Measurements from ENCODE around the gene TNFRSF4.

The TNFRSF4 gene

DNA sequence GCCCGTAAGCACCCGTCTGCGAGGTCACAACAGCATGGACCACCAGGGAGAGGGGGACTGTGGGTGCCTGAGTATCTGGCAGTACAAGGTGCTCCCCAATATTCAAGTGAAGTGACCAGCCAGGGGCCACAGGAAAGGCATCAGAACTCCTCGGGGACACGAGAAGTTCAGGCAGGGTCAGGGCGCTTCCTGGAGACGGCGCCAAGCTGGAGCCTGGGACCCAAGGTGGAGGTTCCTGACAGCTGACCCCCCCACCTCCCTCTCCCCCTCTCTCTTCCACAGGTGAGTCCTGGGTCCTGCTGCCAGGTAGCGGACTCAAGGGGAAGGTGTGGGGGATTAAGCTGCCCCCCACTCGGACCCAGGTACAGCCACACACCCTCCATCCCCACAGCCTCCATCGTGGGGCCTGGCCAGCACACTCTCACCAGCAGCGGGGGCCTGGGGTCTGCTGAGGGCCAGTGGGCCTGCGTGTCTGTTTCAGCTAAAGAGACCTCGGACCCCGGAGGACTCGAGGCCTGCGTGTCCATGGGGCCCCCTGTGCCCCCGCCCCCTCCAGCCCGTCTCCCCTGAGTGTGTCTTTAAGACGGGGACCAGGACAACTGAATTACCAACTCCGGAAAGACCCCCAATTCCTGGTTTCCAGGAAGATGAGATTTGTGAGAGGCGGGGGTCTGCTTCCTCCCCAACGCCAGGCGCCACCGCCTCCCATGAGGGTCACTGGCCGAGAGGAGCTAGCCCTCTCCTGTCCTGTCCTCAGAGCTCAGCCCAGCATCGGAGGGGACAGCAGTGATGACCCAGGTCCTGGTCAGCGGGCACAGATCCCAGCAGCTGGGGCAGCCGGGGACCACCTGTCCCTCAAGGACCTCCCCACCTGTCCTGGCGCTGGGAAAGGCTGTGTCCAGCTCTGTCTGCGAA, 13.7 kb downstream of the TNFRSF4 start:
- H3K4me3 ChIP-seq (ENCODE audit: control insufficient read depth, low read depth, low read length): no peak overlapping the region
- TF ChIP-seq, protein P1, sequence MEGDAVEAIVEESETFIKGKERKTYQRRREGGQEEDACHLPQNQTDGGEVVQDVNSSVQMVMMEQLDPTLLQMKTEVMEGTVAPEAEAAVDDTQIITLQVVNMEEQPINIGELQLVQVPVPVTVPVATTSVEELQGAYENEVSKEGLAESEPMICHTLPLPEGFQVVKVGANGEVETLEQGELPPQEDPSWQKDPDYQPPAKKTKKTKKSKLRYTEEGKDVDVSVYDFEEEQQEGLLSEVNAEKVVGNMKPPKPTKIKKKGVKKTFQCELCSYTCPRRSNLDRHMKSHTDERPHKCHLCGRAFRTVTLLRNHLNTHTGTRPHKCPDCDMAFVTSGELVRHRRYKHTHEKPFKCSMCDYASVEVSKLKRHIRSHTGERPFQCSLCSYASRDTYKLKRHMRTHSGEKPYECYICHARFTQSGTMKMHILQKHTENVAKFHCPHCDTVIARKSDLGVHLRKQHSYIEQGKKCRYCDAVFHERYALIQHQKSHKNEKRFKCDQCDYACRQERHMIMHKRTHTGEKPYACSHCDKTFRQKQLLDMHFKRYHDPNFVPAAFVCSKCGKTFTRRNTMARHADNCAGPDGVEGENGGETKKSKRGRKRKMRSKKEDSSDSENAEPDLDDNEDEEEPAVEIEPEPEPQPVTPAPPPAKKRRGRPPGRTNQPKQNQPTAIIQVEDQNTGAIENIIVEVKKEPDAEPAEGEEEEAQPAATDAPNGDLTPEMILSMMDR (conservative IDR thresholded peaks at IDR 0.05; ENCODE audit: control insufficient read depth, insufficient read depth, low read depth, low read length): no peak
- DNase-seq (ENCODE audit: low read depth): no peak

DNA sequence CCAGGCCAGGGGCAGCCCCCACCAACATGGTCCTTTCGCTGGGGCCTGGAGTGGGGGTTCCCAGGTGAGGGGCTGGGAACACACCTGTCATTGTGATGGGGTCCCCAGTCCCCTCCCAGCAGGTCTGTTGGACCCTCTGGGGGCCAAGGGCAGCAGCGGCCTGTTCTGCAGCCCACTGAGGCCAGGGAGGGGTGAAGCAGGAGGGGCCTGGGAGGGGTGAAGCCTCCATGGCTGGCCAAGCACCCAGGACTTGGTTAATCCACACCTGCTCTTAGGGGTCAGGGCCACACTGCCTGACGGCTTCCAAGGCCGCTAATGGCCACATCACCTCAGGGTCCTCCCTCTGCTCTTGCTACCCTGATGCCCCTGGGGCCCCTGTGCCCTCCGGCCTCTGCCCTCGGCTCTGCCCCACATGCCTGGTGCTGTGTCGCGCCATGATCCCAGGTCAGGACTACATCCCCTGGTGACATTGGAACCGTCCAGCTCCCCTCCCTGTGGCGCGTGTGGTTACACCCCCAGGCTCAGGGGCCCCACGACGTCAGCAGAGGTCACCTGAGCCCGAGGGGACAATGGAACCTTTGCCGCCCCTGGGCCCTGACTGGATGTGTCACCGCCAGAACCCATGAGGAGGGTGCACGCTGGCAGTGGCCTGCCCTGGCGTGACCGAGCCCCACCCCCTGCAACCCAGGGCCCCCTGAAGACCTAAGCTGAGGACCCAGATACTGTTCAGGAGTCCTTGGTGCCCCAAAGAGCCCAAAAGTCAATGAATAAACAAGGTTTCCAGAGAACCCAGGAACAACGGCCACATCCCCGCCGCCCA, 14.6 kb downstream of the TNFRSF4 start:
- TF ChIP-seq, protein P1 (conservative IDR thresholded peaks at IDR 0.05; ENCODE audit: control insufficient read depth, insufficient read depth, low read depth, low read length): no peak
- no peak overlapping the region for H3K4me3 ChIP-seq (ENCODE audit: control insufficient read depth, low read depth, low read length)
- no peak for DNase-seq (ENCODE audit: low read depth)

DNA sequence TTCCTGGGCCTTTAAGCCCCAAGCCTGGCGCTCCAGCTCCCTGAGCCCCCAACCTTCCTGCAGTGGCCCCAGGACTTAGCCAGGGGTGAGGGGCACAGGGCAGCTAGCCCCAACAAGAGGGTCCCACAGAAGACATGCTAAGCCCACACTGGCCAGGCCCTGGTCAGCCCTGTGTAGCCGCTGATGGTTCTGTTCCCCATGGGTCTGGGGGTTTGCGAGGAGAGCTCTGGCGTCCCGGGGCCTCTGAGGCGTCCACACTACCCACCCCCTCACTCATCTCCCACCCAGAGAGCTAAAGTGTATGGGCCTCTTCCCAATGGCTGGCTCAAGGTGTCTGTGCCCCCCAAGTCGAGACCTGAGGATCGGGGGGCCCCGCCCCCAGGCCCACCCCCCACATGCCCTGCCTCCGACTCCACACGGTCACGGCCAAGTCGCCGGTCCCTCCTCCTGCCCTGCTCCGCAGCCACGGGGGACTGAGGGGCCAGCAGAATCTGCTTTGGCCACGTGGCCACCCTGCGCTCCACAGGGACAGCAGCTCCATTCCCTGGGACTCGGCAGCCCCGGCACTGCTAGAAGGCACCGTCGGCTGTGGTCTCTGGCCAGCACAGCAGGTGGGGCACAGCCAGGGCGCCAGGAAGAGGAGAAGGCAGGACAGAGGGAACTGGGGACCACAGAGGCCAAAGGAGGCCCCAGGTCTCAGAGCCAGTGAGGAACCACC, 15.4 kb downstream of the TNFRSF4 start:
- H3K4me3 ChIP-seq (ENCODE audit: control insufficient read depth, low read depth, low read length): no peak overlapping the region
- DNase-seq (ENCODE audit: low read depth): no peak
- TF ChIP-seq, protein P1 (conservative IDR thresholded peaks at IDR 0.05; ENCODE audit: control insufficient read depth, insufficient read depth, low read depth, low read length): no peak

DNA sequence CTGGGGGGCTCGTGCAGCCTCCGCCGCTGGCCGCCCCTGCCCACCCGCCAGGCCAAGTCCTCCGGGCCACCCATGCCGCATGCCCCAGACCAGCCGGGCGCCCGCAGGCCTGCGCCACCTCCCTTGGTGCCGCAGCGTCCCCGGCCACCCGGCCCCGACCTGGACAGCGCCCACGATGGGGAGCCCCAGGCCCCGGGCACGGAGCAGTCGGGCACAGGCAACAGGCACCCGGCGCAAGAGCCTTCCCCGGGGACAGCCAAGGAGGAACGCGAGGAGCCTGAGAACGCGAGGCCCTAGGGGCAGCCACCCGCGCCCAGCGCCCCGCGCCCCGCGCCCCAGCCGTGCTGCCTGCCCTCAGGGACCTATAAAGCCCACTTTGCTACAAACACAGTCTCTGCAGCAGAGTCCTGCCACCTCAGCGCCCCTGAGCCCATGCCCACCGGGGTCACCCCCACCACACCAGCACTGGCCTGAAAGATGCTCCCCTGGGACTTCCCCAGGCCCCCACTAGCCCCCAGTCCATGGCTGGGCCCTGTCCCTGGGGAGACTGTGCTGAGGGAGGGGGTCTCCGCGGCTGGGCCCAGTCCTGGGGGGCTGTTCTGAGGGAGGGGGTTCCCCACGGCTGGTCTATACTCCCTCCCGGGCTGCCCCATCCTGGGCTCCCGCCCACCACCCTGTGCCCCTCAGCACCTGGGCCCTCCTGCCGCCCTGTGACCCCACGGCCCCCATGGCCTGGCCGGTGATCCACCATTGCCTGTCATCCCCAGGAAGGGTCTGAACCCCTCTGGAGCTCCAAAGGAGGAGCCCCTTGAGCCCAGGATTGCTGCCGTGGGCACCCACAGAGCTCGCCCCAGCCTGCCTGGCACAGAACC, 16.2 kb downstream of the TNFRSF4 start:
- H3K4me3 ChIP-seq (ENCODE audit: control insufficient read depth, low read depth, low read length): no peak overlapping the region
- TF ChIP-seq, protein P1 (conservative IDR thresholded peaks at IDR 0.05; ENCODE audit: control insufficient read depth, insufficient read depth, low read depth, low read length): no peak
- DNase-seq (ENCODE audit: low read depth): no peak

DNA sequence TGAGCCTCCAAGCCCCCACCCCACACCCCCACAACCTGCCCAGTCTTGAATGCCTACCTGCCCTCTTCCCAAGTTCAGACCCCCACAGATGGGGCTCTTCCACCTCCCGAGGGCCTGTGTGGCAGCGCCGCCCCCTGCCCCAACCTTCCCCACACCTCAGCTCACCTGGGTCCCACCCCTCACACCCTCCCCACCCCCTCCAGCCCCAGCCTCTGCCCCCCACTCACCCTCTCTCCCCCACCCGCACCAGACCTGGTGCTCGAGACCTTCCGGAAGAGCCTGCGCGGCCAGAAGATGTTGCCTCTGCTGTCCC, 16.8 kb downstream of the TNFRSF4 start:
- no peak overlapping the region for H3K4me3 ChIP-seq (ENCODE audit: control insufficient read depth, low read depth, low read length)
- no peak for DNase-seq (ENCODE audit: low read depth)
- TF ChIP-seq, protein P1 (conservative IDR thresholded peaks at IDR 0.05; ENCODE audit: control insufficient read depth, insufficient read depth, low read depth, low read length): no peak
